ENCODE results near the gene KATNB1.
A peak's percentile ranks its signal among the peaks of the same experiment; 100 is the strongest.

Gene KATNB1

DNA sequence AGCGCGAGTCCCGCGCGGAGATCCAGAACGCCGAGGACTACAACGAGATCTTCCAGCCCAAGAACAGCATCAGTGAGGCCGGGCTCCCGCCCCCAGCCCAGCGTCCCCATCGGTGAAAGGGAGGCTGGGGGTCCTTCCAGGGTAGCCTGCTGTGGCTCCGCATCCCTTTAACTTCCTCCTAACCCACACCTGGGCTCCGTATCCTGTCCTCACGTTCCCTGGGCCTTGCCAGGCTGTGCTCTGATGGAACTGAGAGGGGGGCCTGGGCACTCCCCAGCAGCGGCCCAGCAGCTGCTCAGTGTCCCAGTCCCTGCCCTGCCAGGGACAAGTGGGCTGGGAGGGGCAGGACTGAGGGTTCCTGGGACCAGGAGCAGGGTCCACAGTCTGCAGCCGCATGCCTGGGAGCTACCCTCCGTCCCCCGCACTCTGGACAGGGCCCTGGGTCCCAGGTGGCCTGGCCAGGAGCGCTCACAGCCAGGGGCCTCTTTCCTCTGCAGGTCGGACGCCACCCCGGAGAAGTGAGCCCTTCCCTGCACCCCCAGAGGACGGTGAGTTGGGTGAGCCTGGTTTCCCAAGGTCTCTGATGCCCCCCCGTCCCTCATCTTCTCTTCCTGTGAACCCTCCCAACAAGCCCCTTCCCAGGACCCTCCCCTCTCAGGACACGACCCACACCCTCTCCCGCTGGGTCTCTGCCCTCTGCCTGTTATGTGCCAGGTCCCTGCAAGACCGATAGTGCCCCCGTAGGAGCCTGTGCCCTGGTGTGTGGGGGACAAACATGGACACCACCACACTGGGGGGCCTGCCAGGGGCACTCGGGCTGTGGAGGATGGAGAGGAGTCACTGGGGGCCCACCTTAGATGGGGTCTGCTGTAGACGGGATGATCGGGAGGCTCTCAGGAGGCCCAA lies 18.1 kb downstream of the KATNB1 start:
- DNase-seq (ENCODE audit: low read depth, low spot score) = no peak
- H3K27ac ChIP-seq = no peak overlapping the region

DNA sequence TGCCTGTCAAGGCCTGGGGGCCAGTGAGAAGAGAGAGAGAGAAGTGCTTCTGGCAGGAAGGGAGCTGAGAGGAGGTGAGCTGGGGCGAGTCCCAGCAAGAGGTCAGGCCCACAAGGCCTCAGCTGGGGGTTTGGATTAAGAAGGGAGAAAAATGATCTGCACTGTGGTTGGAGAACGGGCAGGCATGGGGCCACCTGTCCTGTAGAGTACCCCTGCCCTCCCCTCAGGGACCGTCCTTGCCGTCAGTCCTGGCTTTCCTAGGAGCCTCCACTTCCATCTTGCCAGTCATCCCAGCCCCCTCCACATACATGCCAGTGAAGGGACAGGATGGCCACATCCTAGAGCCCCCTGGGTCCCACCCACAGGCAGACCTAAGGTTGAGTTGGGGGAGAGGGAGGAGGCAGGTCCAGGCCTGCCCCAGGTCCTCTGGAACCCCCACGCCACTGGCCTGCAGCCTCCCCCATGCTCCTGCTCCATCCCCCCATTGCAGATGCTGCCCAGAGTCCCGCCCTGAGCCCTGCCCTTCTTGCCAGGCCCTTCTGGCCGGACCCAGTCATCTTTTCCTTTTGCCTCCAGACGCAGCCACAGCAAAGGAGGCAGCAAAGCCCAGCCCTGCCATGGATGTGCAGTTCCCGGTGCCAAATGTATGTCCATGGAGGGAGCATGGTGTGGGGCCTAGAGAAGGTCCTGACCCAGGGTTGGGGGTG lies 18.9 kb downstream of the KATNB1 start:
- no peak for DNase-seq (ENCODE audit: low read depth, low spot score)
- H3K27ac ChIP-seq = no peak overlapping the region

DNA sequence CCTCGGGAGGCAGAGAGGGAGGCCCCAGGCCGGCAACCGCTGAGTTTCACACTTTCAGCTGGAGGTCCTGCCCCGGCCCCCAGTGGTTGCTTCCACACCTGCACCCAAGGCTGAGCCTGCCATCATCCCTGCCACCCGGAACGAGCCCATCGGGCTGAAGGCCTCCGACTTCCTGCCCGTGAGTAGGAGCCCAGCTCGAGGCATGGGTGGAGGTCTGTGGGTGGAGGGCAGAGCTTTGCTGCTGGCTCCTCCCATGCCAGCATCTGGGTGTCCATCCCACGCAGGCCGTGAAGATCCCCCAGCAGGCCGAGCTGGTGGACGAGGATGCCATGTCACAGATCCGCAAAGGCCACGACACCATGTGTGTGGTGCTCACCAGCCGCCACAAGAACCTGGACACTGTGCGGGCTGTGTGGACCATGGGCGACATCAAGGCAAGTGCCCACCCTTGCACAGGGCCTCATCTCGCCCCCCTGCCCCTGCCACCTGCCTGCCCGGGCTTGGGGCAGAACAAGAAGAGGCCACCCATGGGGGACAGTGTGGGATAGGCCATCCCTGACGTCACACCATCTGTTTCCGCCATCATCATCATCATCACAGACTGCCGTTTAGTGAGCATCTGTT lies 19.6 kb downstream of the KATNB1 start:
- H3K27ac ChIP-seq = no peak overlapping the region

DNA sequence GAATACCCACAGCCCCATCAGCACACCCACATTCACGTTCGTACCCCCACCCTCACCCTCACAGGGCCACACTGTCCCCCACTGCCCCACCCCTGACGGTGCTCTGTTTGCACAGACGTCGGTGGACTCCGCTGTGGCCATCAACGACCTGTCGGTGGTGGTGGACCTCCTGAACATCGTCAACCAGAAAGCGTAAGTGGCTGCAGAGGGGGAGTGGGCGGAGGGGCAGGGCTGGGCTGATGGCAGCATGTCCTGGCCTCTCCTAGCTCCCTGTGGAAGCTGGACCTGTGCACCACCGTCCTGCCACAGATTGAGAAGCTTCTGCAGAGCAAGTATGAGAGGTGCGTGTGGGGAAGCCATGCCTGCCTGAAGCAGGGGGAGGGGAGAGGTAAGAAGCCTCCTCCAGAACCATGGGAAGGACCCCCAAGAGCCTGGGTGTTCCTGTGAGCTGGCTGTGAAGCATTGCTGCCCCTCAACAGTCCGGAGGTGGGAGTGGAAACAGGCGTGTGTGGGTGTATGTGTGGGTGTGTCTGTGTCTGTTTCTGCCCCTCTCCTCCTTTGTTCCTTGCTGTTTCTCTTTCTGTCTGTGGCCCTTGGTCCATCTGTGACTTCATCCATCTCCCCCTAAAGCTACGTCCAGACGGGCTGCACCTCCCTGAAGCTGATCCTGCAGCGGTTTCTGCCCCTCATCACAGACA lies 20.3 kb downstream of the KATNB1 start:
- no peak for DNase-seq (ENCODE audit: low read depth, low spot score)
- H3K27ac ChIP-seq = no peak overlapping the region

More for the DNA sequence above, 19.6 kb downstream of the KATNB1 start:
- DNase-seq (ENCODE audit: low read depth, low spot score) = no peak

DNA sequence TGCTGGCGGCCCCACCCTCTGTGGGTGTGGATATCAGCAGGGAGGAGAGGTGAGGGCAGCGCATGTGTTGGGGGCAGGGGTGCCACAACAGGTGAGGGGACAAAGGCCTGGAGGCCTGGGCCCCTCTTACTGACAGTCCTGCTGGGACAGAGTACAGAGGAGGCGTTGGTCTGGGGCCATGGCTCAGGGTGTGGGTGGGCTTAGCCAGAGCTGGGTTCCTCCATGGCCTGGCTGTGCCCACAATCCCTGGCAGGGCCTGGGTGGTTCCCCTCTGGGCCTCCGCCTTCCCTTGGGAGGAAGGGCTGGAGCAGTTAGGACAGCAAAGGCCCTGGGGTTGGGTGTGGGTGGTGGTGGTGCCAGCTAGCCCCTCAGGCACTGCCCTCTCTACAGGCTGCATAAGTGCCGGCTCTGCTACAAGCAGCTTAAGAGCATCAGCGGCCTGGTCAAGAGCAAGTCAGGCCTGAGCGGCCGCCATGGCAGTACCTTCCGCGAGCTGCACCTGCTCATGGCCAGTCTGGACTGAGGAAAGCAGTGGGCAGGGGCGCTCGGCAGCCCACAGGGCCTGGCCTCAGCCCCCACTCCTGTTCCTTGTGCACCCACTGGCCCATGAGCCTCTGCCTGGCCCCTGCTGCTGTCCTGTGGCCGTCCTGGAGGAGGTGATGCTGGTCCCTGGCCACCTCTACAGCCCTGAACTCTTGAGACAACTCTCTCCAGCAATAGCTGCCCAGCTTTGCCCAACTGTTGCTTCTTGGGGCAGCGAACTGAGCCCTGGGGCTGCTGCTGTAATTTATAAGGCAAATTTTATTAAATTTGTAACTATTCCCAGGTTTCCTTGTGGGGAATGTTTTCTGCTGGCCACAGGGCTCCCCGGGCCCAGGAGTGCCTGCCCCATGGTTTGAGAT lies 21.1 kb downstream of the KATNB1 start:
- DNase-seq (ENCODE audit: low read depth, low spot score) = no peak

DNA sequence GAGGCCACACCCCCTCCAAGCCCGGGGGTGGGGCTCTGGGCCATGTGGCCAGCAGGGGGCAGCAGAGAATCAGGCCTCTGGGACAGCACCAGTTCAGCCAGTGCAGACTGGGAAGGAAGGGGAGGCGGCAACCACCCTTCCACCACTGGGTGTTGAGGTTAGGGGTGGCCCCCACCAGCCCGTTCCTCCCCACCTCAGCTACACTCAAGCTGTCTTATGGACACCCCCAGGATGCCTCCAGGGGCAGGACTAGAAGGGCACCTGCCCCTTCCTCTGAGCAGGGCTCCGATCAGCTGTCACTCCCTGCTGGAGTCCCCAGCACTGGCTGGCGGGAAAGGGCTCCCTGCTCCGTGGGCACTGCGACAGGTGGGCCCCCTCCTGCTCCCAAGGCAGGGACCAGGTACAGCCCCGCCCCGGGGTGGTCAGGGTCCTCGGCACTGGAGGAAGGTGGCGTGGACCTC lies 21.8 kb downstream of the KATNB1 start:
- no peak overlapping the region for H3K27ac ChIP-seq
- no peak for DNase-seq (ENCODE audit: low read depth, low spot score)

More for the DNA sequence above, 21.1 kb downstream of the KATNB1 start:
- no peak overlapping the region for H3K27ac ChIP-seq

DNA sequence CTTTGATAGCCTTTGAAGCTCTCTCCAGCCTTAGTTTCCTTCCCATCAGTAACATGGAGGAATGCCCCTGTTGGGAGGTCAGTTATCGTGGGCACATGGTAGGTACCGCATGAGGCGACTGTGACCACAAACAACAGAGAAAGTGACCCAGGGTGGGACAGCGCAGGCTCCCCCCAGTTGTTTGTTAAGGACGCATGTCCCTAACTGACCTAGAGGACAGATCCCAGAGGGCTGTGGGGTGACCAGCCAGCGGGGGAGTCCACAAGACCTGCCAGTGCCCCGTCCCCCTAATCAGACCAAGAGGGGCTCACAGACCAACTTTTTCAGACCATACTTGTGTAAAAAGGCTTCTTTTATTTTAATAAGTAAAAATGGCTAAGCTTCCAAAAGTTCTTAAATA lies 22.3 kb downstream of the KATNB1 start:
- H3K27ac ChIP-seq = no peak overlapping the region
- no peak for DNase-seq (ENCODE audit: low read depth, low spot score)

DNA sequence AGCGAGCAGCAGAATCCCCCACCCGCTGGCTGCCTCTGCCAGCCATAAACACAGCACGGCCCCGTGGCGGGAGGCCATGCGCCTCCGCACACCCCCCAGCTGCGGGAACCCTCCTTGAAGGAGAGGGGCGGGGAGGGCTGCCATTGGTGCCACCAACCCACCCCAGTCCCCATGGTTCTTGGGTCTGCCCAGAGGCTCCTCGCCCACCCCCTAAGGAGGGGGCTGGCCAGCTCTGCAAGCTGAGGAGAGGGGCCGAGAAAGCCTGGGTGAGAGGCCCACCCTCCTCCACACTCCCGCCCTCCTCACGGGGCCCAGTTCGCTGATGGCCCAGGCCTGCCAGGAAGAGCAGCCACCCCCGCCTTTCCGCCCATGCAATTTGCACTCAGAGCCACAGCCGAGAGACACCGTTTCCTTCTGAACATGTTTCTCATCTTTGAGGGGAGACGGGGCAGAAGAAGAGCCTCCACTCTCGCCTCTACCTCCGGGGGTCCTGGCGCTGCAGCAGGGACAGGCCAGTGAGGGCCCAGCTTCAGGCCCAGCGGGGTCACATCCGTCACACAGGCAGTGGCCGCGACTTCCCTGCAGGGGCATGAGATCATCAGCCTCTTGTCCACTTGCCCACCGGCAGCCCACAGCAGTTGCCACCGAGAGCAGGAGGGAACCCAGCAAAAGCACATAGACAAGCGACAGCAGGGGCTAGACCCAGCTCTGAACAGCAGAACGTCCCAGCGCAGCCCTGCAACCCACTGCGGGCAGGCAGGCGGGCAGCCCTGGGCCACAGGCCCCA lies 23.0 kb downstream of the KATNB1 start:
- no peak overlapping the region for H3K27ac ChIP-seq
- no peak for DNase-seq (ENCODE audit: low read depth, low spot score)

DNA sequence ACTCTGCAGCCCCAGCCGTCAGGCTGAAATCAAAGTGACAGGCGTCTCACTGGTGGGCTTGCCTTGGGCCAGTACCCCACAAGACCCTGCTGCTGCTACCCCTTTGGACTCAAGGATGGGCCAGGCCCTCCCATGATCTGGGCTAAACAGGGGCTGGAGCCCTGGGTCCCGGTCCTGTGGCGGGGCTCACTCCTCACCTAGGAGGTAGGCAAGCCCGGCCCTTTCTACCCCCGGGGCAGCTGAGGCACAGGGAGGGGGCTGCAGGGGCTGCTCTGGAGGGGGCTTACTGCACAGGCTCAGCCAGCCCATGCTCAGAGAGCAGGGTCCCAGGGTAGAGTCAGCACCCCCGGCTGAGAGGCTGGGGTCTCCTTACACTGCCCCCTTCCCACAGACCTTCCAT lies 23.6 kb downstream of the KATNB1 start:
- H3K27ac ChIP-seq = no peak overlapping the region

DNA sequence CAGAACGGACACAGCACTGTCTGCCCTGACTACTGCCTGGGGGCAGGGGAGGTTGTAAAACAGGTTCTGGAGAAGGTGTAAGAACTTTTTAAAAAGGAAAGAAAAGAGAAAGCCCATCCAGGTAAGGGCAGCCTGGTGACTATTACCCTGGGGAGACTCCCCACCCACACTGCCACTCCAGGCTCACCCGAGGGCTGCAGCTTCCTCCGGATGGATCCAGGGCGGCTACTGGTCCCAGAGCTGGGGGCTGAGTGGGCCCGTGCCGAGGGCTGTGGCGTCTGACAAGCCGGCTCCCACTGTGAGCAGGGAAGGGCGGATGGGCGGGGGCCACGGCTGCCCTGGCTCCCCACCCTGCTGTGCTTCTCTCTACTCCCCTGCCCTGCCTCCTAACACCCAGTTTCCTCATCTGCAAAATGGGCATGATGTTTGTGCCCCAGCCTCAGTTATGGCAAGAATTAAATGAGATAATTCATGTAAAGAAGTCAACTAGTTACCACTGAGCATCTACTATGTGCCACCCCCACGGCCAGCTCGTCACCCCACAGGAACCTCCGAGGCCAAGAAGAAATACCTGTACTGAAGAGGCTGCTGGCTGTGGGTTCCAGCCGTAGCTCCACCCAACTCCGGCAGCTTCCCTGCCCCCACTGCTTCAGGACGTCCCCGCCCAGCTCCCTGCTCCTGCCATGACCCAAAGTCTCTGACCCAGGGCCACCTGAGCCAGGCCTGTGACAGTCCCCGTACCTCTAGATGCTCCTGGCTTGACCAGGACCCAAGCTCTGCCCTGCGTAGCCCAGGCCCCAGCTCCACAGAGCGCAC lies 24.2 kb downstream of the KATNB1 start:
- no peak overlapping the region for H3K27ac ChIP-seq
- no peak for DNase-seq (ENCODE audit: low read depth, low spot score)

More for the DNA sequence above, 23.6 kb downstream of the KATNB1 start:
- no peak for DNase-seq (ENCODE audit: low read depth, low spot score)

DNA sequence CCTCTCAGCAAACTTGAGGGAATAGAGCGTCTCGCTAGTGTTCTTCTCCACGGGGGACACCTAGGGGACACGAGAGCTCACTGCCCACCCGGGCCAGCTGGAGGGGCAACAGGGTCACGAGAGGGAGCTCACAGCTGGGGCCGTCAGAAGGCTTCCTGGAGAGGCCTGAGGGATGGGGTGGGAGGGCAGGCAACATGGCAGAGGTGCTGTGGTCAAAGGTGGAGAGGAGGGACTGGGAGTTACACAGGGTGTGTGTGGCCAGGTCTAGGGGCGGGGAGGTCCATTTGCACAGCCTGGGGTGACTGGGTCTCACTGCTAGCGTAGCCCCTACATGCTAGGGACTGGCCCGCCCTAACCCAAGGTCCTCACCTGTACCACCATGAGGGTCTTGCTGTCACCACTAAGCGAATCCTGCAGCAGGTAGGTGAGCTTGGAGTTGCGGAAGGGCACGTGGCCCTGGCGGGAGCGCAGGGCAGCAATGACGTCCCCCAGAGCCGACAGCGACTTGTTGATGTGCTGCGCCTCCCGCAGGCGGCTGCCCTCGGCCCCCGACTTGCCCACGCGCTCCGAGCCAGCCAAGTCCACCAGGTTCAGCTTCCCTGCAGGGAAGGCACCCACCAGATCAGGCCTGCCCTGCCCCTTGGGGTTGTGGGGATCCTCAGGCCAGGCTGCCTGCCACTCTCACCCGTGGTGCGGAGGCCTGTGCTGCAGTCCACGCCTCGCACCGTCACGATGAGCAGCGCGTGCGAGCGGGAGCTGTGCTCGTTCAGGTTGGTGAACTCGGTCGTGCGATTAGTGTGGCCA lies 25.0 kb downstream of the KATNB1 start:
- no peak for DNase-seq (ENCODE audit: low read depth, low spot score)
- H3K27ac ChIP-seq = no peak overlapping the region

DNA sequence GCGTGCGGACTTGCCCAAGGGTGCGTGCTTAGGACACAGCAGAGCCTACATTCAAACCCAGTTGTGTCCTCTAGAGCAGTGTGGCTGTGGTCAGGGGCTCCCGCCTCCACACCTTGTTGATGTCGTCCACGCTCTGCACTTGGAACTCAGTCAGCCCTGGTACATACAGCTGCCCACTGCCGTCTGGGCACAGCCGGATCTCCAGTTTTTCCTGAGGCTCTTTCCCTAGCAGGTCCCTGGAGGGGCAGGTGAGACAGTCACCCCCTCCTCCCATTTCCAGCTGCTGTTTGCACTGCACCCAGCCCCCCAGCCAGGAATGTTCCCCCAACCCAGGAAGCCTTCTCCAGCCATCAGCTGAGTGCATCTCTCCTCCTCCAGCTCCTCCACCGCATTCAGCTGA lies 25.7 kb downstream of the KATNB1 start:
- no peak overlapping the region for H3K27ac ChIP-seq
- no peak for DNase-seq (ENCODE audit: low read depth, low spot score)

DNA sequence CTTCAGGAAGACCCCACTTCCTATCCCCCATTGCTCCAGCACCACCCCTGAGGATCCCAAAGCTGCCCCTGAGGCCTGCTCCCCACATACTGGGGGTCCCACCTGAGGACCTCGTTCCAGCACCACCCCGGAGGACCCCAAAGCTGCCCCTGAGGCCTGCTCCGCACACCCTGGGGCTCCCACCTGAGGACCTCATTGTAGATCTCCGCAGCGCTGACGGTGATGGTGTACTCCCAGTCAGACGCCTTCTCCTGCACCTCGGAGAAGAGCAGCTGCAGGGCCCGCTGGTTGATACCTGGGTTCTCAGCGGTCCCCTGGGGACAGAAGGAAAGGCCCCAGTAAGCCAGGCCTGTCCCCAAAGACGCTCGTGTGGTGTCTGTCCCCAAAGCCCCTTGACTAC lies 26.4 kb downstream of the KATNB1 start:
- DNase-seq (ENCODE audit: low read depth, low spot score) = no peak
- H3K27ac ChIP-seq = no peak overlapping the region

DNA sequence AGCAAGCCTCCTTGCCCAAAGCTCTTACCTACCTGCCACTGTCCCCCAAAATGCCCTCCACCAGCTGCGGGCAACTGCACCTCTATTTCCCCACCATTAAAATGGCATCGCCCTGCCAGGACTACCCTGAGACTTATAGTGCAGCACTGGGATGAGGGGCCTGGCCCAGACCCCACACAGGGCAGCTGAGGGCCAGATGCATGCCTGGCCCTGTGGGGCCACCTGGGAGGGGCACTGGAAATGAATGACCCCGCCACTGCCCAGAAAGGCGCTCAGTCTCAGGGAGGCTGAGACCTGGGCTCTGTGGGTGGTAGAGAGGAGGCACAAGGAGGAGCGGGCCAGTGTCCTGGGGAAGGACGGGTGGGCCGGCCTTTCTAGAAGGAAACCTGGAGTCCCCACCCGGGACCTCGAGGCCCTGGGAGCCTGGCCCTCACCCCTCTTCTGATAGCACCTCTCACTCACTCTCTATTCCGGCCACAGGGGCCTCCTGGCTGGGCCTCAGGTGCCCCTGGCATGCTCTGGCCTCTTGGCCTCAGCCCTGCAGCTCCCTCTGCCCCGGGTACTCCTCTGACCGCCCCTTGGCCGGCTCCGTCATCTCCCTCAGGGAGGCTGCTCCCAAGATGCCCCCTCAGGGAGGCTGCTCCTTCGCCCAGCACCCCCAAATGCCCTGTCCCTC lies 26.9 kb downstream of the KATNB1 start:
- H3K27ac ChIP-seq = no peak overlapping the region
- no peak for DNase-seq (ENCODE audit: low read depth, low spot score)

DNA sequence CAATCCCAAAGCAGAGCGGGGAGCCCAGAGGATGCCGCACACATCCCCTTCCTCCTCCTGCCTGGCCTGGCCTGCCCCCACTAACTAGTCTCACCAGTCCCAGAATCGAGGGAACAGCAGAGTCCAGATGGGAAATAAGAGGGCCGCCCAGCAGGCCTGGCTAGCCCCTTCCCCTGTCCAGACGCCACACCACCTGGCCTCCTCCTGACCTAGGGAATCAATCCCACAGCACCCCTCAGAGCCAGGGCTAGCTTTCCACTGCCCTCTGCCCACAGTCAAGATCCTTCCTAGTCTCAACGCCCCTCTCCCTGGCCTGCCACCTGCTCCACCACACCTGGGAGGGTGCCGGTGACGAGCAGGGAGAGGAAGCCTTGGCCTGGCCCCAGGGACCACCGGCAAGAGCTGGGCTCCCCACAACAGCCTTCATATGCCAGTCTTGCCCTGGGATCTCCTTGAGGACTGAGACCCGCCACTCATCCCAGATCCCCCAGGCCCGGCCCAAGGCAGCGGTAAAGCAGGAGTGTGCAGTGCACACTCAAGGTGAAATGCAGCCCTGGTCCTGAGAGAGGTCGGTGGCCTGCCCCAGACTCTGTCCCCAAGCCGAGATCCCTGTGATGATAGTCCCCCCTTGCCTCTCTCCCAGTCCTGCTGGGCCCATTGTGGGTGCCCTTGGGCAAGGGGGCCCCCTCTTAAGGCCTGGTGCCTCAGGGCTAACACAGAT lies 27.9 kb downstream of the KATNB1 start:
- DNase-seq (ENCODE audit: low read depth, low spot score) = no peak
- H3K27ac ChIP-seq = peak overlapping the region; percentile 80

DNA sequence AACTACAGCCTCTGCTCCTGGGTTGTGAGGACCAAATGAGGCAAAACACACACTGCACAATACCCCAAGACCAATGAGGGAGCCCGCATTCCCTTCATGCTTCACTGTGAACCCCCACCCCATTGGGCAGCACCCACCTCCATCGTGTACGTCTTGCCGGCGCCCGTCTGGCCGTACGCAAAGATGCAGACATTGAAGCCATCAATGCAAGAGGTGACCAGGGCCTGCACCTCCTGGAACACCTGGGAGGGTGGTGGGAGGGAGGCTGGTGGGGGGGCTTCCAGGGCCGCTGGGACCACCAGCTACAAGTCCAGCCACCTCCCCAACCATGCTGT lies 28.4 kb downstream of the KATNB1 start:
- peak overlapping the region; percentile 80 for H3K27ac ChIP-seq
- DNase-seq (ENCODE audit: low read depth, low spot score) = no peak
